ENCODE measurements around the gene C16orf54.

- TF ChIP-seq CTCF (conservative IDR thresholded peaks at IDR 0.05) (no peak), EZH2 (IDR thresholded peaks at IDR 0.05; ENCODE audit: low read depth) (no peak)
These were observed 7.7 kb upstream of the C16orf54 start for GRCh38 chr16:29753516-29753915.

Data from PC-9 (cell line).